Smooth muscle cell (in vitro differentiated cells): ENCODE data around the gene R3HDM1. TPM values are rescaled to one million over a fixed set of nuclear protein-coding genes. Genes with fewer than 3 reads are reported as not detected.
A peak's percentile ranks its signal among the peaks of the same experiment; 100 is the strongest.

Source experiments
- DNase-seq: peaks from one replicate; lab custom pipeline; 2025; ENCODE audit not compliant: unreplicated experiment; lab: John Stamatoyannopoulos, UW
- H2AFZ ChIP-seq: fragments of 200-600 bp; sonication (generic); 2 replicates; pipeline ENCODE4 v1.6.0; 2016; ENCODE audit warnings: antibody characterized with exemption, low read depth, mild to moderate bottlenecking
- H3F3A ChIP-seq: fragments of 200-600 bp; sonication (generic); 2 replicates; pipeline ENCODE4 v1.6.0; 2017; ENCODE audit warnings: antibody characterized with exemption, low read depth
- H3K27ac ChIP-seq: fragments of 200-600 bp; sonication (generic); 2 replicates; pipeline ENCODE4 v1.5.1; 2016; ENCODE audit warnings: low read depth, mild to moderate bottlenecking
- H3K27me3 ChIP-seq: fragments of 200-600 bp; sonication (generic); 2 replicates; pipeline ENCODE4 v1.6.1; 2016; ENCODE audit warnings: low read depth, mild to moderate bottlenecking
- H3K36me3 ChIP-seq: fragments of 200-600 bp; sonication (generic); 2 replicates; pipeline ENCODE4 v1.5.1; 2016; ENCODE audit warnings: low read depth
- H3K4me1 ChIP-seq: fragments of 200-600 bp; sonication (generic); 2 replicates; pipeline ENCODE4 v1.5.1; 2016; ENCODE audit warnings: low read depth
- H3K4me2 ChIP-seq: fragments of 200-600 bp; sonication (generic); 2 replicates; pipeline ENCODE4 v1.6.0; 2016; ENCODE audit warnings: mild to moderate bottlenecking
- H3K4me3 ChIP-seq: fragments of 200-600 bp; sonication (generic); 2 replicates; pipeline ENCODE4 v1.5.1; 2016; ENCODE audit warnings: mild to moderate bottlenecking
- H3K79me2 ChIP-seq: fragments of 200-600 bp; sonication (generic); 2 replicates; pipeline ENCODE4 v1.6.0; 2016; ENCODE audit warnings: low read depth, mild to moderate bottlenecking
- H3K9ac ChIP-seq: fragments of 200-600 bp; sonication (generic); 2 replicates; pipeline ENCODE4 v1.6.0; 2016; ENCODE audit warnings: low read depth
- H3K9me3 ChIP-seq: fragments of 200-600 bp; sonication (generic); replicated peaks from 2 replicates; pipeline ENCODE4 v1.5.1; 2016; ENCODE audit warnings: low read depth
- H4K20me1 ChIP-seq: fragments of 200-600 bp; sonication (generic); 2 replicates; pipeline ENCODE4 v1.6.0; 2016; ENCODE audit warnings: low read depth
- WGBS: methylation state at CpG from one replicate; pipeline ENCODE4 v1.1.7; 2016; ENCODE audit warnings: low lambda C conversion rate; 5-methylcytosine and 5-hydroxymethylcytosine counted together
- polyA plus RNA-seq: library from polyadenylated mRNA; unstranded; fragments of >200 nt; fragmentation: Nextera tagmentation; extraction: Ambion mirVana; gene quantifications from 2 replicates; pipeline ENCODE4 v1.2.1, GENCODE V29; 2016
- total RNA-seq: library from RNA; depleted of rRNA; stranded (reverse); fragments of >200 nt; gene quantifications from 2 replicates; pipeline ENCODE4 v1.2.3, GENCODE V29; 2014
- TF ChIP-seq, protein P1 (sequence below): fragments of 200-600 bp; sonication (generic); IDR thresholded peaks from 2 replicates; pipeline ENCODE4 v1.5.1; 2017; ENCODE audit warnings: borderline replicate concordance, mild to moderate bottlenecking, antibody characterized with exemption; ENCODE audit not compliant: insufficient read depth, poor library complexity, severe bottlenecking

R3HDM1 gene
- total and polyA plus RNA-seq, 2 experiments from 2014 or later, result 14.2 to 20.6 TPM

DNA sequence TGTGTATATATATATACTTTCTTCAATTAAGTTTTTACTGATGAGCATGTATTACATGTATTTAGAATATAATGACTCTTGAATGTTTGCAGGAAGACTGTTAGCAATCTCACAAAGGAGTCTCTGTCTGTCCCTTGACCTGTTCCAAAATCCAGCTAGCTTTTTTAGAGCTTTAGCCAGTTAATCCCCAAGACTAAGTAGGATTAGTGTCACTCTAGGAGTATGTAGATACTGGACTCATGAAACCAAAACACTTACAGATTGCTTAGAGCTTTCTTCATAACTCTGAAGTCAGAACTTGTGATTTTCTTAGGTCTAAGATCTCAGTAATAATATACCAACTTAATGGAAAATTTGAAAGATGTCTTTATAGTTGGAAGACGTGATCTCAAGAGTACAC, 212.6 kb downstream of the R3HDM1 start:
- Histone ChIP-seq H3K9me3 (no peaks in the 10 kb centered on the region), H3K79me2 (peaks cover 68% of the 10 kb centered on the region), H3K27me3 (no peaks in the 10 kb centered on the region), H3K9ac (peak overlapping the region; percentile 98), H3K4me1 (peaks cover 25% of the 10 kb centered on the region), H3K27ac (peak overlapping the region; percentile 97), H4K20me1 (peaks cover 61% of the 10 kb centered on the region), H3K36me3 (no peaks in the 10 kb centered on the region), H3F3A (peaks cover 5% of the 10 kb centered on the region), H3K4me3 (peak overlapping the region; percentile 87), H2AFZ (no peak overlapping the region), H3K4me2 (peak overlapping the region; percentile 92)
- 33% methylated on average over 1 of the region's 1 CpG for WGBS
- no peak for DNase-seq
- TF ChIP-seq, protein P1, sequence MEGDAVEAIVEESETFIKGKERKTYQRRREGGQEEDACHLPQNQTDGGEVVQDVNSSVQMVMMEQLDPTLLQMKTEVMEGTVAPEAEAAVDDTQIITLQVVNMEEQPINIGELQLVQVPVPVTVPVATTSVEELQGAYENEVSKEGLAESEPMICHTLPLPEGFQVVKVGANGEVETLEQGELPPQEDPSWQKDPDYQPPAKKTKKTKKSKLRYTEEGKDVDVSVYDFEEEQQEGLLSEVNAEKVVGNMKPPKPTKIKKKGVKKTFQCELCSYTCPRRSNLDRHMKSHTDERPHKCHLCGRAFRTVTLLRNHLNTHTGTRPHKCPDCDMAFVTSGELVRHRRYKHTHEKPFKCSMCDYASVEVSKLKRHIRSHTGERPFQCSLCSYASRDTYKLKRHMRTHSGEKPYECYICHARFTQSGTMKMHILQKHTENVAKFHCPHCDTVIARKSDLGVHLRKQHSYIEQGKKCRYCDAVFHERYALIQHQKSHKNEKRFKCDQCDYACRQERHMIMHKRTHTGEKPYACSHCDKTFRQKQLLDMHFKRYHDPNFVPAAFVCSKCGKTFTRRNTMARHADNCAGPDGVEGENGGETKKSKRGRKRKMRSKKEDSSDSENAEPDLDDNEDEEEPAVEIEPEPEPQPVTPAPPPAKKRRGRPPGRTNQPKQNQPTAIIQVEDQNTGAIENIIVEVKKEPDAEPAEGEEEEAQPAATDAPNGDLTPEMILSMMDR, result no peak

DNA sequence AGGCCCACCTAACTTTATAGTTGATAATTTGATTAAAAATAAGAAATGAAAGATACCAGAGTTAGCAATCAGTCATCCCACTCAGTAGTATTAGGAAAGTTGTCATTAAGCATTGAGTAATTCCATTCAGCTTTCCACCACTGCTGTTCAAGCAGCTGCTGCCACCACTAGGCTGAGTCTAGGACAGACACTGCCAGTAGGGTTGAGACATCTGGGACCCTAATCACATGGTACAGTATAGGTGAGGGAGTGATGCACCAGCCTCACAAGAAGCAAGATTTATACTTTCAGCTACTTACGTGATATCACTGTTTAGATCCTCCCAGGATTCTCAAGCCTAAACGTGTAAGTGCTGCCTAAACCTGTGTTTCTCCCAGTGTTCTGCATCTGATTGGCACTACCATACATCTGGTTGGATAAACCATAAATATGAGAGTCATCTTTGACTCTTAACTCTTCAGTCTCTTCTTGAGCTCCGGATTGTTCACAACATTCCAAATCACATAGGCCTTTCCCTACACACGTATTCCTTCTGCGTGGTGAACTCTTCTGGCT, 213.6 kb downstream of the R3HDM1 start:
- Histone ChIP-seq H3K9me3 (no peaks in the 10 kb centered on the region), H3K27me3 (no peaks in the 10 kb centered on the region), H4K20me1 (peaks cover 69% of the 10 kb centered on the region), H3K9ac (no peak overlapping the region), H3K79me2 (peaks cover 77% of the 10 kb centered on the region), H3K36me3 (peaks cover 6% of the 10 kb centered on the region), H3K4me1 (peaks cover 25% of the 10 kb centered on the region), H3K27ac (peak overlapping the region; percentile 97), H3K4me3 (peak overlapping the region; percentile 87), H3F3A (peaks cover 5% of the 10 kb centered on the region), H3K4me2 (peak overlapping the region; percentile 92), H2AFZ (no peak overlapping the region)
- no peak for DNase-seq
- TF ChIP-seq, protein P1, result no peak
- 77% methylated on average over 5 of the region's 5 CpGs for WGBS

DNA sequence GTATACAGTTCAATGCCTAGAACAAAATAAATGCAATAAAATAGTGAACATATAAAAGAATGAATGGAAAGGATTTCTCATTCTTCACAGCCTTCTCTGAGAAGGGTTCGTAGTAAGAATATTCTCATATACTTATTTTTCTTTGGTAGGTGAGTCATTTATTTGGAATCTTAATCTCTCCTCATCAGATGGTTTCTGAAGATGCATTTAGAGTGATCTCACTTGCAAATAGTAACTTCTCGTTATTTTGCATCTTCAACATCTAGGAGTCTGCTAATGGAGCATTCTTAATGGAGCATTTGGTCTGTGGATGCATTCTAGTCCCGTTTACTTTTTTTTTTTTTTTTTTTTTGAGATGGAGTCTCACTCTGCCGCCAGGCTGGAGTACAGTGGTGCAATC, 214.3 kb downstream of the R3HDM1 start:
- no peak for DNase-seq
- H3K4me1 ChIP-seq, result peaks cover 25% of the 10 kb centered on the region
- peaks cover 9% of the 10 kb centered on the region for H3K36me3 ChIP-seq
- no peak overlapping the region for H3K4me3 ChIP-seq
- H3K27me3 ChIP-seq, result no peaks in the 10 kb centered on the region
- no peaks in the 10 kb centered on the region for H3K9me3 ChIP-seq
- peaks cover 84% of the 10 kb centered on the region for H3K79me2 ChIP-seq
- H4K20me1 ChIP-seq, result peaks cover 76% of the 10 kb centered on the region
- TF ChIP-seq, protein P1, result no peak
- peak overlapping the region; percentile 97 for H3K27ac ChIP-seq
- 38% methylated on average over 3 of the region's 4 CpGs for WGBS
- peaks cover 5% of the 10 kb centered on the region for H3F3A ChIP-seq
- peak overlapping the region; percentile 92 for H3K4me2 ChIP-seq
- no peak overlapping the region for H2AFZ ChIP-seq
- H3K9ac ChIP-seq, result no peak overlapping the region

DNA sequence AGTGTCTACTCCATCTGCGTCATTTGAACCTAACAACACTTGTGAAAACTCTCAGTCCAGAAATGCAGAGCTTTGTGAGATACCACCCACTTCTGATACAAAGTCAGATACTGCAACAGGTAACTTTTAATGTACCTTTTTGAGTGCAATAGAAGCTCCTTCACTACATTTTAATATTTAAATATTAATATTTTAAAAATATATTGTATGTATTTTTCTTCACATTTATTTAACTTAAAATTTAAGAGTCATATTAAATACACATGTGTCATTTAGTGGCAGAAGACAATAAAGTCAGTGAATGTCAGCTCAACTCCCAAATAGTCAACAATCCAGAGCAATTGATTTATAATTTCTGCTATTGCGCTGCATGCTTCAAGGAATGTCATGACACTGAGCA, 224.3 kb downstream of the R3HDM1 start:
- Histone ChIP-seq H3K9me3 (peaks cover 9% of the 10 kb centered on the region), H3K4me2 (no peak overlapping the region), H3K9ac (no peak overlapping the region), H3K4me1 (no peaks in the 10 kb centered on the region), H3F3A (no peaks in the 10 kb centered on the region), H2AFZ (no peak overlapping the region), H3K27ac (no peak overlapping the region), H3K36me3 (peaks cover 48% of the 10 kb centered on the region), H3K4me3 (no peak overlapping the region), H4K20me1 (peaks cover 49% of the 10 kb centered on the region), H3K27me3 (no peaks in the 10 kb centered on the region), H3K79me2 (peaks cover 40% of the 10 kb centered on the region)
- DNase-seq, result no peak
- TF ChIP-seq, protein P1, result no peak
- WGBS, result 99% methylated on average over 2 of the region's 2 CpGs
